HG03135 (cell line): ENCODE measurements around the gene TTC31.
A peak's percentile ranks its signal among the peaks of the same experiment; 100 is the strongest.

Experiments
- ATAC-seq: cut with Tn5 transposase; IDR thresholded peaks from one replicate; pipeline ENCODE4 v1.9.1; 2021; ENCODE audit warnings: mild to moderate bottlenecking, moderate library complexity; ENCODE audit not compliant: unreplicated experiment

Gene TTC31

DNA sequence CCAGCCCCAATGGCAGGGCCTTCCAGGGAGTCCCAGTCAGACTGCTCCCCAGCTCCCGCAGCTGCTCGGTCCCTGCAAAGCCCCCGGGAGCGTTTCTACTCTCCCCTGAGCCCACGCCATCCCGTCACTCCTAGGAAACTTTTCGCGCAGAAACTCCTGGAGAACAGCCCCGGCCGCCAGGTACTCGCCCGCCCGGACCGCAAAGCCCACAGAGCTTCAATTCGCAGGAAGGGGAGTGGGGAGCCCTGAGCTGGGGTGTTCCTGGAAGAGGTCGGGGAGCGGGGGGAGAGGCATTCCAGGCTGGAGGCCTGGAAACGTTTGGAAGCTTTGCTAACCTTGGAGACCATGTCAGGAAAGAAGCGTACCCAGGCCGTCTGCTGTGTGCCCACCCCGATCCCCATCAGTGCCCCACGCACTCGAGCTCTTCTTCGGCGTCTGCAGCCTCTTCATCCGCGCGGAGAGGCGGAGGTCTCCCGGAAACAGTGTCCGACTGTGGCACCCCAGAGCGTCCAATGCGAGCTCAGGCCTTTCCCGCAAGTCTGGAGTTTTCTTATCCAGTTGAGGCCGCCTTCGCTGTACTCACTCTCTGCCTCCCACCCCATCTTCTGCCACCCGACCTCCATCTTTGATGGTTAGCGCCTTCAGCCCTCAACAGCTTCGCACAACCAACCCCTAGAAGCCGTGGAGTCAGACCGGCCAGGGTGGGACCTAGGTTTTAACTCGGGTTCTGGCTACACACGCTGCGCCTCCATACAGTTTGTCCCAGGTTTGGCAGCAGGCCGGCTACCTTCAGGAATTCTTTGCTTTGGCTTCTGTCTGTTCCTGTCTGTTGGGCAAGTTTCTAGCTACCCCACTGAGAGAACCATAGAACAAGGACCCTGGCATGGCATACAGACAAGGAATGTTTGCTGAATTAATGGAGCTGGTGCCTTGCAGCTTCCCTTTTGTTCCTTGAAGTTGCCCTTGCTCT, 20.9 kb downstream of the TTC31 start:
- ATAC-seq = no peak

DNA sequence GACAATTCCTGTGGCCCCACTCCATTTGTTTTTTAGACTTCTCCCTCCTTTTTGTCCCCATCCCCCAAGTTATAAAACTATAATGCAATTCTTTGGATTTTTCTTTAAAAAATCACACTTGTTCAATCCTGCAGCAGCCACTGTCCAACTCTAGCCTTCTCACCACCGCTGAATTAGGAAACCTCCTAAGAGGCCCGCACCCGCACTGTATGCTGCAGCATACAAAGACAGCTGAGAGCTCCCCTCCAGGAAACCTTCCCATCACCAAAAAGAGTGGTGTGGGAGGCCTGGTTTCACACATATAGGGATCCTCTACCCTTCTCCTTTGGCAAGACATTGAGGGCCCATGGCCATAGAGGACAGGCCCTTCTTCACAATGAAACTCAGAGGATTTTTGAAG, 21.7 kb downstream of the TTC31 start:
- ATAC-seq = no peak

DNA sequence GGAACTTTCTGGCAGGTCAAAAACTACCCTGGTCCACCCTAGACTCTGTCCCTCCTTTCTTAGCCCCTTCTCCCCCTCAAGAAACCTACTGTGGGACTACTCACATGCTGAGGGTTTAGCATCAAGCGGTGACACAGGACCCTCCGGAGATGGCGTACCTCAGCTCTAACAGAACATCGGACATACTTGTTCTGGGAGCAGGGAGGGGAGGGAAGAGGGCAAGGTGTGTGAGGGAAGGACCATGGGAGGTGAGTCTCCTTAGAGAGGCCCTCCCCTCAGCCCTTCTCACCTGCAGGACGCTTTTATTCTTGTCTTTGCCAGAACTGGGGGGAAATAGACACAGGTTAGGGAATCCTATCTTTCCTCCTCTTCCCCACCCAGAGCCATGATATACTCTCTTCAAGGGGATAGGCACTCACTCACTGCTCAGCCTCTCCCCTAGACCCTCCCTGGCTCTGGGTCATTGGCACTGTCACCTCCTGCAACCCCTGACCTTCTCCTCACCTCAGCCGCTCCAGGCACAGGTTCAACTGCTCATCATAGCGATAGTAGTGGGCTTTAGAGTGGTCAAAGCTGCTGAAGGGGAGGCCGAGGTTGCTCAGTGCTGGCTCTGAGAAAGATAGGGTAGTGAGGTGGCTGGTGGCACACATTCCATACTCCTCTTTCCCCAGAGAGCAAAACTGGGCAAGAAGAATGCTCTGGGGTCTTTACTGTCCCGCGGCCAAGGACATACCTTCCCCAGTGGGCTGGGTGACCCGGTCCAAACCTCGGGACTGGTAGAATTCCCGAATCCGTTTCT, 22.8 kb downstream of the TTC31 start:
- ATAC-seq = no peak

DNA sequence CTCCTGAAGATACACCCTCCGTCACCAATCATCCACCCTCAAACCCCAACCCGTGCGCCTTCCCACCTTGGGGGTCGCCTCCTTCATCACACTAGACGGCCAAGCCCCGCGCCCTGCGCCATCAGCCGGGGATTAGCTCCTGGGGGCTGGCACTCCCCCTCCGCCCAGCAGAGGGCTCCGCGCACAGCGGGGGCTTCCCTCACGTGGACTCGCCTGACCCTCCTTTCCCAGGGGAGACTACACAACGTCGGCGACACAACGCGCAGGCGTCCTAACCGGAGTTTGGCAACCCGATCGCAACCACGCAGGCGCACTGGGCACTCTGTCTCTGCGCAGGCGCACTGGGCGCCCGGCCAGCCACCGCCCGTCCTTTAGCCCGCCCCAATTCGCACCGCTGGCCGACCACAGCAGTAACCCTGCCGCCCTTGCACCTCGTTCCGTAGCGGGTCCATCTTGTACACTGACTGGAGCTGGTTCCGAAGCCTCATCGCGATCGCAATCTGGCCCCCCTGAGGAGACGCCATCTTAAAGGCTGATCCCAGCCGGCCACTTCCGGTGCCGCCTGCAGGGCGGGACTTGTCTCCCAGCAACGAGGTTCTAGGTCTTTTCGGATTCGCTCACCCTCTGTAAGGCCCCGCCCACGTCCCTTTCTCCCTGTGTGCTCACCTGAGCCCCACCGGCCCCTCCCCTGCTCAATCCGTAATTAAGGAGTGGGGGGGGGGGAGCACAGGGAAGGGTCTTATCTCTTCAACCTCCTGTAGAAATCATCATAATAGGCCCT, 24.5 kb downstream of the TTC31 start, which contains the start of gene PCGF1:
Gene PCGF1, minus strand, starts transcription at position 551 of the 781 bp plus-strand sequence. Its CDS starts 27 bp downstream, at position 524.
- ATAC-seq = peak; percentile 86

DNA sequence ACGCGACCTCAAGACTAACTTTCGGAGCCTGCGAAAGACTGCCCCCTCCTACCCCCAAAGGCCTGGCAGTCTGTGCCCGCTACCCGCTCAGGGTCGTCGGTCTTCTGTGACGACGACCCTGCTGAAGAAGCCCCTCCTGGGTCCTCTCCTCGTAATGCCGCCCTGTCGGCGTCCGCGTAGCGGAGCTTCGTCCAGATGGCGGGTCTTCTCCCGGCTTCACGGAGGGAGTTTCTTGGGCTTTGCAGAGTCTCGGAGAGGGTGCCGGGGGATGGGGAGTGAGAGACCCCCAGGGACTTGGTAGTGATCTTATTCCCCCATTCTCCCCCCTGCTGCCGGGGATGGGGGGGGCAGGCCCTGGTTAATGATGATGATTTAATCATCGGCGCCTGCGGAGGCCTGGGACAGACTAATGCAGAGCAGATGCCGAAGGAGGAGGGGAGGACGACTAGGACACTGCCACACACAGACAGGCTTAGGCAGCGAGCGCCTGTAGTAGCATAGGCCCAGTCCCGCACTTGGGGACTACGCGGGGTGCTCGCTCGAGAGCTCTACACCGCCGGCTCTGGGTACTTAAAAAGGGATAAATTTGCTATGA, 25.1 kb downstream of the TTC31 start:
- peak; percentile 10 for ATAC-seq

DNA sequence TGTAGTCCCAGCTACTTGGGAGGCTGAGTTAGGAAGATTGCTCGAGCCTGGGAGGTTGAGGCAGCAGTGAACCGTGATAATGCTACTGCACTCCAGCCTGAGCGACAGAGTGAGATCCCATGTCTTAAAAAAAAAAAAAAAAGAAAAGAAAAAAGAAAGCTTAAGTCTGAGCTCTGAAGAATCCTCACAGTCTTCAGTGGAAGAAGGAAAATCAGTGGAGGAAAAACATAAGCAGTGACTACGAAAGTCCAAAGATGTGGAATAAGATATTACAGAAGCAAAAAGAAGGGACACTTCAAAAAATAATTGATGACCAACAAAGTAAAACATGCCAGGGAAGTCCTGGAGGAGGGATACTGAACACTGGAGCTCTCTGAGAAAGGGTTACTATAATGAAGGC, 27.4 kb downstream of the TTC31 start:
- ATAC-seq = no peak

DNA sequence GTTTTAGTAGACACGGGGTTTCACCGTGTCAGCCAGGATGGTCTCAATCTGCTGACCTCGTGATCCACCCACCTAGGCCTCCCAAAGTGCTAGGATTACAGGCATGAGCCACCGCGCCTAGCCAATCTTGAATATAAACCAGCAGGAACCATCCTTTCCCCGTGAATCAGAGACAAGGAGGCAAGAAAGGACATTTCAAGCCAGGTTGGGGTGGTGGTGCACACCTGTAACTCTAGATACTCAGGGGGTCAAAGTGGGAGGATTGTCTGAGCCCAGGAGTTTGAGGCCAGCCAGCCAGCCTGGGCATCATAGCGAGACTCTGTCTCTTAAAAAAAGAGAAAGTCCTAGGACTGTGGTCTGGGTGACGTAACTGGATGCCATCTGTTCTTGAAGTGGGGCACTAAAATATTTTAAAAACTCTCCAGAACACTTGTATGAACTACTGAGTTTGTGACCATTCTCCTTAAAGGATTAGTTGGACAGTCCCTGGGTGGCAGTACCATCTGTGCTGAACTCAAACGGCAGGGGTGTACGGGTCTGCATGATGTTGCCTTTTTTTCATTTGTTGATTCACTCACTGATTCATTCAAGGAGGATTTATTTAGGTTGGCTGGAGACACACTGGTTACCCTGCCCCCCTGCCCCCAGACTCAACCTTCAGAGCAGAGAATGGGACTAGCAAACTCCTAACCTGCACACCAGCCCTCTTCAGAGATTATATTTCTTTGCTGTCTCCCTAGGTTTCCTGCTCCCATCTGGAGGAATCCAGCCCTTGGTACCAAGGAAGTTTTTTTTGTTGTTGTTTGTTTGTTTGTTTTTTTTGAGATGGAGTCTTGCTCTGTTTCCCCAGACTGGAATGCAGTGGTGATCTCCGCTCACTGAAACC, 28.5 kb downstream of the TTC31 start:
- ATAC-seq = no peak

DNA sequence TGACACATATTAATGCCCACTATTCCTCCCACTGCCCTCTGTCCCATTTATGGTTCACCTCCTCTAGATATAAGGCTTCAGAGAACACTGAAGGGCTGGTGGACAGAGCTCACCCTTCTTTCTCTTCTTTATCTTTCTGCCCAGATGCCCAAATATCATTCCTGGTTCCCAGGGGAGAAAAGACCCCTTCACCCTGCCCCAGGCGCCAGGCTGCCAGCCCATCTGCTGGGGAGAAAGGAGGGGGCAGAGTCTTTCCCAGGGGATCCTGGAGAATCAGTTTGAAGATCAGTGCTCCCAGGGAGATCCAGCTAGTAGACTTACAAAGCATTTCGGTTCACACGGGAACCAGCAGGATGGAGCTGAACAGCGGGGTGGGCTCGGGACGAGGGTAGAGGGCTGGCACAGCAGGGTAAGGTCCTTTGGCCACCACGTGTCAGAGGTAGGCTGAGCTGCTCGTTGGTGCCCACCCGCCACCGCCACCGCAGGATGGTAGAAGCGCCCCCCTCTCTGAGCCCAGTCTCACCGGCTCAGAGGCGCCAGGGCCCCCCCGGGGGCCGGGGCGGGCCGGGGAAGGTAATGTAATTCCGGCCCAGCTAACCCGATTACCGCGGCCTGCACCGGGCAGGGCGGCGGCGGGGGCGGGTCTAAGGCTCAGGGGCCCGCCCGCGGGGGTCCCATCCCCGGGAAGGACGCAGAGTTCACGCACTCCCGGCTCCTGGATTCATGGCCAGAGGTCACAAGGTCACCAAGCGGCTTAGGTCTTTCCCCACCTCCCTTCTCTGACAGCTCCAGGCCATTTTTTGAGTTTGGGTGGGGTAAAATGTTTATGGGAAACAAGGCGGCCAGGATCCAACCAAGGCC, 30.1 kb downstream of the TTC31 start:
- no peak for ATAC-seq

DNA sequence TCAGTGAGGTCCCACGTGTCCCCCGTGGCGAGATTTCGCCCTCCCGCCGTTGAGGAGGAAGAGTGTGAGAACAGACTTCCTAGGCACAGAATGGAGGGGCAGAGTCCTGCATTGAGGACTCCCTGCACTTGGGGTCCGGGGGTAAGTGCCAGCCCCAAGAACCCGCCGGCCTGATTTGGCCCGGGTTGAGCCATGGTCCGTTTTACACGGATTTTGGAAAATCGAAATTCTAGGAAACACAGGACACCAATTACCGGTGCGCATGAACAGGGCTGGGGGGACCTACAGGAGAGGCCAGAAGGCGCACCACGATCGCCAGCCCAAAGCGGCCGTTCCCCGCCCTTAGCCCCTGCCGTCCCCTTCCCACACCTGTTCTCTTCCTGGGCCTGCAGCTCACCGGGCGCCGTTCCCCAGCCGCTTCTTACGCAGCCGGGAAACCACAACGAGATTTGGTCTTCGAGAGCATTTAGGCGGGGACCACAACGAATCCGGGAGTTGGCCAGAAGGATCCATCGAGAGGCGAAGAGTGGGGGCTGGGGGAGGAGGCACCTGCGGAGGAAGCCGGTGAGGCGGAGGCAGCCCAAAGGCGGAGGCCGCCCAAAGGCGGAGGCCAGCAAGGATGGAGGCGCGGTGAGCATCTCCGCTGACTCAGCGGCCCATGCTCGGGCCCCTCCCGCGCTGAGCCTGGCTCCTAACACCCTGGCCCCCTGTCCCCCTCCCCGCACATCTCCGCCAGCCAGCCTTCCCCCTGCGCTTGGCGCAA, 30.9 kb downstream of the TTC31 start:
- no peak for ATAC-seq

DNA sequence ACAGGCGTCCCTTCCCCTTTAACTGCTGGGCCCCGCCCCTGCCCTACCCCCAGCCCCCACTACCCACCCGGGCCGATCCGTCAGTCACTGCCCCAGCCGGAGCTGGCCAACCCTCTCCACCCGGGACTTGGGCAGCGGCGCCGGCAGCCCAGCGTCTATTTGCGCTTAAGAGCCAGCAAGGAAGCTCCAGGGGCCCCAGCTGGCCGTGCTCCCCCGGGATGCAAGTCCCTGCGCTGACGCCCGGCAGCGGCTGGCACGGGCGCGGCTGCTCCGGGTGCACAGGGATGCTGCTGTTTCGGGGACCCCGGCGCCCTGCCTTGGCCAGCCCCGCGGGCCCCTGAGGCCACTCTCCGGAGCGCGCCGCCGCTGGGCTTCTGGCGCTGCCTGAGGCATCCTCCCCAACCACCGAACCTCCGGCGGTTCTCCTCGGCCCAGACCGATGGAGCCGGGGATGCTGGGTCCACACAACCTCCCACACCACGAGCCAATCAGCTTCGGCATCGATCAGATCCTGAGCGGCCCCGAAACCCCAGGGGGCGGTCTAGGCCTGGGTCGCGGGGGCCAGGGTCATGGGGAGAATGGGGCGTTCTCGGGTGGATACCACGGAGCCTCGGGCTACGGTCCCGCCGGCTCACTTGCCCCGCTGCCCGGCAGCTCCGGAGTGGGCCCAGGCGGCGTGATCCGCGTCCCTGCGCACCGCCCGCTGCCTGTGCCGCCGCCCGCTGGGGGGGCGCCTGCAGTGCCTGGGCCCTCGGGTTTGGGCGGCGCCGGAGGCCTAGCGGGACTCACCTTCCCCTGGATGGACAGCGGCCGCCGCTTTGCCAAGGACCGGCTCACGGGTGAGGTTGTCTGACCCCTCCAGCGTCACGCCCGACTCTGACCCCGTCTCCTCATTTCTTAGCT, 31.7 kb downstream of the TTC31 start, which contains the start of gene TLX2:
Gene TLX2, plus strand, starts transcription at position 83 of the 903 bp plus-strand sequence. Its CDS starts 357 bp downstream, at position 440.
- ATAC-seq = no peak

DNA sequence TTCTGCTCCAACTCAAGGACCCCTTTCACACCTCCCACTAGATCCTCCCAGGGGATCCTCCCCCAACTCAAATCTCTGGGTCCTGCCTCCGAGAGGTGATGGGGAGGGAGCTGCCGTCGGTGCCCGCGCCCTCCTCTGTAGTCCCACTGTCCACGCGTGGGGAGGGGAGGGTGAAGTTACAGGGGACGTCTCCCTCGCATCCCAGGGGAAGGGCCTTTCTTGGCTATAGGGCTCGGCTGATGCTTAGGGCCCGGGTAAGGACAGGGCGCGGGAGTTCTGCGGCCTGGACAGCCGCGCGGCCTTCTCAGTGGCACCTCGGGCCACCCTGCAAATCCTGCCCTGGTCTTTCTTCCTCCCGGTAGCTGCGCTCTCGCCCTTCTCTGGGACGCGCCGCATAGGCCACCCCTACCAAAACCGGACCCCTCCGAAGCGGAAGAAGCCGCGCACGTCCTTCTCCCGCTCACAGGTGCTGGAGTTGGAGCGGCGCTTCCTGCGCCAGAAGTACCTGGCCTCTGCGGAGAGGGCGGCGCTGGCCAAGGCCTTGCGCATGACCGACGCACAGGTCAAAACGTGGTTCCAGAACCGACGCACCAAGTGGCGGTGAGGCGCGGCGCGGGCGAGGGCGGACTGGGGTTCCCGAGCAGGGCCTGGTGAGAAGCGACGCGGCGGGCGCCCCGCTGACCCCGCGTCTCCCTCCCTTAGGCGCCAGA, 32.5 kb downstream of the TTC31 start:
- ATAC-seq = no peak

DNA sequence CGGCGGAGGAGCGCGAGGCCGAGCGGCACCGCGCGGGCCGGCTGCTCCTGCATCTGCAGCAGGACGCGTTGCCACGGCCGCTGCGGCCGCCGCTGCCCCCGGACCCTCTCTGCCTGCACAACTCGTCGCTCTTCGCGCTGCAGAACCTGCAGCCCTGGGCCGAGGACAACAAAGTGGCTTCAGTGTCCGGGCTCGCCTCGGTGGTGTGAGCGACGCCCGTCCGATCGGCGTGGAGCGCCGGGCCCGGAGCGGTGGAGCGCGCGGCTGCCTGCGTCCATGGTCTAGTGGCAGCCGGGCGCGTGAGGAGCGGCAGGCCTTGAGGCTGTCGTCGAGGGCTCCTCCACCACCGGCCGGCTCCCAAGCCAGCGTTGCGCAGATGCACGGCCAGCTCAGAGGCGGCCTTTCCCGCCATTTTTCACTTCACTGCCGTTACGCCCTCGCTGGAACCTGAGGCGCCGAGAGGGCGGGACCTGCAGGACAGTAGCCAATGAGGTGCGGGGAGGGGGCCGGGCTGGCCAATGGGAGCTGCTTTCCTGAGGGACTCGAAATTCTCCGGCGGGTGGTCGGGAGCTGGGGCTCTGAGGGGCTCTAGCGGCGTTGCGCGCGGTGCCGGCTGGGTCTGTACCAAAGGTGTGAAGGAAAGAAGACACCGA, 33.2 kb downstream of the TTC31 start:
- ATAC-seq = no peak

DNA sequence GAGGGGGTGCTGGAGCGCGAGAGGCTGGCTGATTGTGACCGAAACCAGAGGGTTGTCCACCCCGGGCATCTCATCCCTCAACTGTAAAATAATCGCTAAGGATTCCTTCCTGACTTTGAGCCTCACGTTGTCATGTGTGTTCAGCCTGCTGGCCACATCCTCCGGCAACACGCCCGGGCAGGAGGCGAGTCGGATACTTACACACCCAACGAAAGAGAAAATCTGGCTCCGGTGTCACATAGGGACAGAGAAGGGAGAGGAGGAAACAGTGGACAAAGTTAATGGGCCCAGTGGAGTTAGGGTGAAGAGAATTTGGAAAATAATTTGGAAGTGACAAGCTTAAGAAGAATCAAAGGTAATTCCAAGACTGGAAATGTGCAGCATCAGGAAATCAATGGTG, 33.8 kb downstream of the TTC31 start:
- no peak for ATAC-seq

DNA sequence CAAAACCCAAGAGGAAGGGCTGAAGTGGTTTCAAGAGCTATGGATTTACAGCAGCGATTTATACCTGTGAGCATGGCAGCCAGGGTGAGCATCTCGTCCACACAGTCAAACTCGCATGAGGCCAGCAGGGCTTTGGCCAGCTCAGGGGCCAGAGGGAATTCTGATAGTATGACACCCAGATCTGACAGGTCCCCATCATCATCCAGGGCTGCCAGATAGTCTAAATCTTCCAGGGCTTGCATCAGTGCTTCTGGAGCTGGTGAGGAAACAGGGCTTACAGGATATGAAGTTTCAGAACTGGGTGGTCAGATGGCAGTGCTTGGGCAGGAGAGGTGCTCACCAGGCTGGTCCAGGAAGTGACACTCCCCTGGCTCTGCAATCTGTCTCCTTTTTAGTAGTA, 39.6 kb downstream of the TTC31 start:
- no peak for ATAC-seq

DNA sequence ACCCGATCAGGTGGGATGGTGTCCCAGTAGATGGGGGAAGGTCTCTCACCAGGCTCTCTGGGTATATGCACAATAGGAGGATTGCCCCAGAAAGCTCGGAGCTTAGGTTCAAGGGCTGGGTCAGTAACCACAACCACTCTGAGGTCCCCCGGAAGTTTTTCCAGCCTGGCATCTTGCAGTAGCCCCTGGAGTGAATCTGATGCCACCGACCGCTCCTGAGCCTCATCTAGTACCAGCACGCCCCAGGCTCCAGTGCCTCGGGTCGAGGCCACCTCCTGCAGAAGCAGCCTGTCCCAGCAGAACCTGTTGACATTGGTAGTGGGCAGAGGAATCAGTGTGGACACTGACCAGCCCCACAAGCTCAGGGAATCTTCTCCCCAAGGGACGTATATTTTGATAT, 41.1 kb downstream of the TTC31 start:
- ATAC-seq = no peak
